Body of pancreas (tissue), 4 donors: ENCODE measurements around the gene REXO1. TPM values are rescaled to one million over a fixed set of nuclear protein-coding genes. Genes with fewer than 3 reads are reported as not detected.

ENCODE experiments used
- ATAC-seq: fragments of 150-250 bp; one replicate; pipeline ENCODE4 v1.9.1; 2016
- DNase-seq, 4 donors: peaks; one replicate each; pipeline ENCODE4 v3.0.0-alpha.2; 2019
- H3K27ac ChIP-seq, 4 donors: fragments of 200-600 bp; sonication (generic); 1 replicate in 3 of 4; 2 replicates in 1 of 4; pipeline versions ENCODE4 v1.5.1 to v1.6.1; 2016 to 2019; ENCODE audit warnings: mild to moderate bottlenecking in 1 of 4, mixed read lengths in 1 of 4, moderate library complexity in 1 of 4
- H3K27me3 ChIP-seq, 2 donors: fragments of 200-600 bp; sonication (generic); one replicate each; pipeline ENCODE4 v1.6.0; 2016; ENCODE audit warnings: mild to moderate bottlenecking in 1 of 2
- H3K36me3 ChIP-seq, 2 donors: fragments of 200-600 bp; sonication (generic); replicated peaks in 1 of 2; 2 replicates each; pipeline ENCODE4 v1.5.1; 2016; ENCODE audit warnings: low read depth in 2 of 2; ENCODE audit not compliant: insufficient read depth in 1 of 2
- H3K4me1 ChIP-seq: fragments of 200-600 bp; sonication (generic); one replicate; pipeline ENCODE4 v1.6.0; 2016
- H3K4me3 ChIP-seq, 2 donors: fragments of 200-600 bp; sonication (generic); 1 replicate in 1 of 2; 2 replicates in 1 of 2; pipeline ENCODE4 v1.5.1; 2016 to 2019
- H3K9me3 ChIP-seq, 3 donors: fragments of 200-600 bp; sonication (generic); 1 replicate in 2 of 3; 2 replicates in 1 of 3; pipeline ENCODE4 v1.5.1; 2016
- POLR2A ChIP-seq, 3 donors: fragments of 450-650 bp; IDR thresholded peaks; one replicate each; pipeline ENCODE4 v1.6.1; 2016; ENCODE audit warnings: antibody characterized with exemption in 3 of 3, mild to moderate bottlenecking in 2 of 3
- WGBS, 2 donors: methylation state at CpG; one replicate each; pipeline ENCODE4 v1.1.5; 2017; 5-methylcytosine and 5-hydroxymethylcytosine counted together
- intact Hi-C: fragments of 100-400 bp; cut with DNase I; formaldehyde crosslinking; loops from one replicate; pipeline ENCODE4 v1.15.1; 2023
- total RNA-seq, 2 donors: library from RNA; depleted of rRNA; stranded (reverse); fragments of >200 nt; gene quantifications; one replicate each; pipeline ENCODE4 v1.1.0, GENCODE V29; 2016
- TF ChIP-seq, protein P1 (sequence below), 7 experiments: fragments of 450-650 bp in 4 of 7; fragments of 200-600 bp in 3 of 7; sonication (generic) in 3 of 7; IDR thresholded peaks; one replicate each; pipeline ENCODE4 v1.5.1; 2016 to 2019; ENCODE audit warnings: antibody characterized with exemption in 7 of 7

The REXO1 gene
- total RNA-seq, 2 donors from 2014 or later: 16.6 to 19.8 TPM

DNA sequence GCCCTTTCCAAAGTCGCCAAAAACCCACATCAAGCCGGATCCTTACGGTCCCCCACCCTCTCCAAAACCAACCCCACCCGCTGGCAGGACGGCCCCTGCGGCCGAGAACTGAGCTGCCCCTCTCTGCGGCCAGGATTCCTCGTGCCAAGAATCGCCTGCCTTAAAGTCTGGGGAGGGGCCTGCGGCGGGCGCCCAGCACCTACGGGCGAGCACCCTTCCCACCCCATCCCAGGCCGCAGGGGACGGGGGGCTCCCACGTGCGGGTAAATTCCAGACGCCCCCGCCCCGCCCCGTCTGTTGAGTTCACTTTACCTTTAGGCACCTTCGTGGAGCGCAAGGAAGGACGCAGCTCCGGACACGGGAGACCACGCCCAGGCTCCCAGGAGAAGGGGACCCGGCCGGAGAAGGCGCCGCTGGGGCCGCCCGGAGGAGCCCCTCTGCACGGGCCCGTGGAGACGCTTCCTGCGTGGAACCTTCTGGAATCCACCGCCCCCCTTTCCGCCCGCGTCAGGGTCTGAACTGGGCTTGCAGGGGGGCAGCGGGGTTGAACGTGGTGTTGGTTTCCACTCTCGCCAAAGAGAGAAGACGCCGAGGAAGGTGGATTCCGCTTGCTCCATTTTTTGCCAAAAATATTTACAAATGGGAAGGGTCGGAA is 72.2 kb downstream of the REXO1 start:
- no peak overlapping the region for H3K27ac ChIP-seq
- TF ChIP-seq, protein P1, sequence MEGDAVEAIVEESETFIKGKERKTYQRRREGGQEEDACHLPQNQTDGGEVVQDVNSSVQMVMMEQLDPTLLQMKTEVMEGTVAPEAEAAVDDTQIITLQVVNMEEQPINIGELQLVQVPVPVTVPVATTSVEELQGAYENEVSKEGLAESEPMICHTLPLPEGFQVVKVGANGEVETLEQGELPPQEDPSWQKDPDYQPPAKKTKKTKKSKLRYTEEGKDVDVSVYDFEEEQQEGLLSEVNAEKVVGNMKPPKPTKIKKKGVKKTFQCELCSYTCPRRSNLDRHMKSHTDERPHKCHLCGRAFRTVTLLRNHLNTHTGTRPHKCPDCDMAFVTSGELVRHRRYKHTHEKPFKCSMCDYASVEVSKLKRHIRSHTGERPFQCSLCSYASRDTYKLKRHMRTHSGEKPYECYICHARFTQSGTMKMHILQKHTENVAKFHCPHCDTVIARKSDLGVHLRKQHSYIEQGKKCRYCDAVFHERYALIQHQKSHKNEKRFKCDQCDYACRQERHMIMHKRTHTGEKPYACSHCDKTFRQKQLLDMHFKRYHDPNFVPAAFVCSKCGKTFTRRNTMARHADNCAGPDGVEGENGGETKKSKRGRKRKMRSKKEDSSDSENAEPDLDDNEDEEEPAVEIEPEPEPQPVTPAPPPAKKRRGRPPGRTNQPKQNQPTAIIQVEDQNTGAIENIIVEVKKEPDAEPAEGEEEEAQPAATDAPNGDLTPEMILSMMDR (IDR thresholded peaks at IDR 0.05): no peak
- TF ChIP-seq POLR2A (IDR thresholded peaks at IDR 0.05): no peak
- DNase-seq (no peak), ATAC-seq (no peak)
- peaks cover 0 to 38% of the 10 kb centered on the region in 2 donors for H3K27me3 ChIP-seq
- no peaks in the 10 kb centered on the region for H3K36me3 ChIP-seq
- 3 to 4% methylated on average over 12 to 44 of the region's 50 CpGs for WGBS, 2 donors
- H3K4me1 ChIP-seq: no peaks in the 10 kb centered on the region
- peaks cover 0 to 6% (median 0%) of the 10 kb centered on the region in 3 donors for H3K9me3 ChIP-seq
- intact Hi-C loops: no loop called here
- no peak overlapping the region for H3K4me3 ChIP-seq

DNA sequence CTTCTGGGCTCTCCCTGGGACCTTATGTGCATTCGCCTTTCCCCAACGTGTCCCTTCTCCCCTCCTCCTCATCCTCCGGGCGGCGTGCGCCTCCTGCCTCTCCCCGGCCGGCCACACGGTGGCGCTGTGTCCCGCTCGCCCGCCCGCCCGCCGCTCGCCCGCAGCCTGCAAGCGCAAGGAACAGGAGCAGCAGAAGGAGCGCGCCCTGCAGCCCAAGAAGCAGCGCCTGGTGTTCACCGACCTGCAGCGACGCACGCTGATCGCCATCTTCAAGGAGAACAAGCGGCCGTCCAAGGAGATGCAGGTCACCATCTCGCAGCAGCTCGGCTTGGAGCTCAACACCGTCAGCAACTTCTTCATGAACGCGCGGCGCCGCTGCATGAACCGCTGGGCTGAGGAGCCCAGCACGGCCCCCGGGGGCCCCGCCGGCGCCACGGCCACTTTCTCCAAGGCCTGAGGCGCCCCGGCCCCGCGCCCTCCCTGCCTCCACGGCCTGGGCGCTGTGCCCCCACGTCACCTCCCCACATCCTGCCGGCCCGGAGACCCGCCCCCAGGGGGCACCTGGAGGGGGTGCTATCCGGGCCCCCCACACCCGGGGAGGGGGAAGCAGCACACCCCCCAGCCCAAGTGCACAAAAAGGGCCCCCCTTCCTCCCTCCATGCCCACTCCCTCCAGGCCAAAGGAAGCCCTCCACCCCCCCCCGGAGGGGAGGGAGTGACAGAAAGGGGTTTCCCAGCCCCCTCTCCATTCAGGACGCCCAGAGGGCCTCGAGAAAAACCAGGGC is 73.1 kb downstream of the REXO1 start:
- Histone ChIP-seq H3K9me3 (peaks cover 0 to 10% (median 0%) of the 10 kb centered on the region in 3 donors), H3K36me3 (no peaks in the 10 kb centered on the region), H3K4me1 (no peaks in the 10 kb centered on the region), H3K27ac (no peak overlapping the region), H3K4me3 (no peak overlapping the region), H3K27me3 (peaks cover 0 to 39% of the 10 kb centered on the region in 2 donors)
- DNase-seq (no peak), ATAC-seq (no peak)
- WGBS, 2 donors: 6 to 9% methylated on average over 19 to 46 of the region's 59 CpGs
- no peak for TF ChIP-seq POLR2A (IDR thresholded peaks at IDR 0.05)
- TF ChIP-seq, protein P1 (IDR thresholded peaks at IDR 0.05): peak in 5 of 7 experiments; percentile 21 to 37 (median 26)
- intact Hi-C loops: no loop called here

DNA sequence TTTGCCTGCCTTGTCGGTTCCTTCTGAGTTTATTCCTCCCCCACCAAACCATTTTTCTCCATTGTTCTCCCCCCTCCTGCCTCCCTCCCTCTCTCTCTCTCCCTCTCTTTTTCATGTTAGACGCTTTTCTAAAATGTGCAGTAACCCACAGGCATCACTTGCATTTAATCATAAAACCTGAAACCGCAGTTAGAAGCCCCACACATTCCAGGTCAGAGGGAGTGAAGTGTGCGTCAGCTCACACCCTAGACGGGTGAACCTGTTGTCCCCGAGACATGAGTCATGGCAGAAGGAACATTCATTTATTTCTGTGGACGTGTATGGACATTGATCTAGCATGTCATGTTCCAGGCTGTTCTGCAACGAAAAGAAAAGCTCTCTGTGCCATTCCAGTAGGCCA is 75.1 kb downstream of the REXO1 start:
- no peak for DNase-seq
- 28% methylated on average over 8 of the region's 8 CpGs for WGBS, 2 donors
- peaks cover 0 to 43% of the 10 kb centered on the region in 2 donors for H3K27me3 ChIP-seq
- H3K36me3 ChIP-seq: no peaks in the 10 kb centered on the region
- no peak overlapping the region for H3K4me3 ChIP-seq
- peaks cover 0 to 10% (median 0%) of the 10 kb centered on the region in 3 donors for H3K9me3 ChIP-seq
- intact Hi-C loops: no loop called here
- H3K4me1 ChIP-seq: no peaks in the 10 kb centered on the region
- TF ChIP-seq, protein P1 (IDR thresholded peaks at IDR 0.05): no peak
- no peak for TF ChIP-seq POLR2A (IDR thresholded peaks at IDR 0.05)
- ATAC-seq: no peak
- no peak overlapping the region for H3K27ac ChIP-seq

DNA sequence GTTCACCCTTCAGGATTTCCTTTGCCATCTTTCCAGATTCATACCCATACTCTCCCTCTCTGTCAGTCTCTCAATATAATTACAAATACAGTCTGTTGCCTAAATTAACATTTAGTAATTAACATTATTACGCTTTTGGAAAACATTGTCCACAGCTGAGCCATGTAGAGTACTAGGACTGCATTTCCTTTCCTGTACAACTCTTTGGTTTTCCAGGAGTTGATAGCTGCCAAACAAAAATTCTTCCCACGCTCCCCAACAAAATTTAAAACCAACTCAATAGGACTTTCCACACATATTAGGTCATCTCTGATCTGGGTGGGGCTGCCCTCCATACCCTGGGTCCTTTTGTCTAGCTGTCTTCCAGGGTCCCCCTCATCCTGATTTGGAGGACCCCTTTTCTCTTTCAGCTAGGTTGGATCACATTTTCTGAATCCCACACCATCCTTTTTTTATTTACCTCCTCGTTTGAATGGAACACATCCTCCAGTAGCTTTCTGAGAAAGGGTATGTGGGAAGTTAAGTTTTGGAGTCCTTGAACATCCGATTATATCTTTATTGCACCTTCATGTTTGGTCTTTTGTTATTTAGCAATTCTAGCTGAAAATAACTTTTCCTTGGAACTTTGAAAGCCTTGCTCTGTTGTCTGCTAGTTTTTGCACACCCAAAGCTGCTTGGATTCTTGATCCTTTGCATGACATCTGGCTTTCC is 77.3 kb downstream of the REXO1 start:
- ATAC-seq (no peak), DNase-seq (no peak)
- H3K27ac ChIP-seq: no peak overlapping the region
- 80 to 81% methylated on average over 4 of the region's 4 CpGs for WGBS, 2 donors
- H3K27me3 ChIP-seq: peaks cover 0 to 50% of the 10 kb centered on the region in 2 donors
- H3K4me1 ChIP-seq: no peaks in the 10 kb centered on the region
- H3K4me3 ChIP-seq: no peak overlapping the region
- TF ChIP-seq, protein P1 (IDR thresholded peaks at IDR 0.05): no peak
- TF ChIP-seq POLR2A (IDR thresholded peaks at IDR 0.05): no peak
- H3K9me3 ChIP-seq: peaks cover 0 to 10% (median 0%) of the 10 kb centered on the region in 3 donors
- no peaks in the 10 kb centered on the region for H3K36me3 ChIP-seq
- intact Hi-C loops: no loop called here
